G401.6 (cell line): ENCODE results near the gene UBB.
"Not testable (repeated sequence)": the region's sequence is repeated elsewhere in the genome, so short reads cannot be mapped to it uniquely, and the experiment has no call there.

ENCODE experiments used
- FAIRE-seq: peaks from 2 replicates; lab custom pipeline; 2012; peaks lifted over from hg19 to GRCh38; lab: Jason Lieb, UNC

UBB gene

DNA sequence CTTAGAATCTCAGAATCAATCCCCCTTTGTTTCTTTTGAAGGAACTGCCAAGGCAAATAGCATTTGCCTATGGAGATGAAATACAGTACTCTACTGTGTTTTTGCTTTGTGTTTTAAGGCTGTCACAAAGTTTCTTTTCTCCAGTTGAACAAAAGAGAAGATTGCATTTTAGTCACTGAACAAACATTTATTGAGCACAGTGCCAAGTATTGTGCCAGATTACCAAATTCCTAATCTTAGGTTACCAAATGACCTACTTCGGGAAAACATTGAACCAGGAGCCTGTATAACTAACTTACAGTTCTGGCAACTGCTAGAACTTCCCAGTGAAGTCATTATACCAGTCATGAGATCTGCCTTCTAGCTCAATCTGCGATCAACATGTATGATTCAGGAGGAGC lies 3.0 kb upstream of the UBB start:
- FAIRE-seq: no peak

DNA sequence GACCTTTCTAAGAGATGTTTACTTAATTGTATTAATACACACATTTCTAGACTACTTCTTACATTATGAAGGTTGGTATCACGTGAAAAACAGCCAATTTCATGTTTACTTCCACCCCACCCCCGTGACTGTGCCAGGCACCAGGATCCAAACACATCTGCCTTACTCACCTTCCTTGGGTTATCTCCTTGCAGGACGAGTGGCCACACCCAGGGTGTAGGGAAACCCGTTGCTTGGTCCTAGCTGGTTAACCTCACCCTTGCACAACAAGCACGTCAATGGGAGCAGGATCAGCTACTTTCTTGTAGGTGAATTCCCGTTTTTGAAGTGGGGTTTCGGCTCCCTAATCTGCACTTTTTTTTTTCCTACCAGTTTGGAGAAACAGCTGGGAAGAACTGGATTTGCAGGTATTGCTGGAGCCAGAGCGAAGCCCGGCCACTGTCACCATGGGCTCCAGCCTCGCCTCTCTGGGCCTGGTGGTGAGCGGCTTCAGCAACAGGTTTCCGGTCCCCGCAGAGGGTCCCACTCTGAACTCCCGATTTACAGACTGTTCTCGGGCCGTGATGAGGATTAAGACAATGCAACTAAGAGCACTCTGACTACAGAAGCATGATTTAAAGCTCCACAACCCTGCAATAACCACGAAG lies 2.1 kb upstream of the UBB start:
- FAIRE-seq: no peak

DNA sequence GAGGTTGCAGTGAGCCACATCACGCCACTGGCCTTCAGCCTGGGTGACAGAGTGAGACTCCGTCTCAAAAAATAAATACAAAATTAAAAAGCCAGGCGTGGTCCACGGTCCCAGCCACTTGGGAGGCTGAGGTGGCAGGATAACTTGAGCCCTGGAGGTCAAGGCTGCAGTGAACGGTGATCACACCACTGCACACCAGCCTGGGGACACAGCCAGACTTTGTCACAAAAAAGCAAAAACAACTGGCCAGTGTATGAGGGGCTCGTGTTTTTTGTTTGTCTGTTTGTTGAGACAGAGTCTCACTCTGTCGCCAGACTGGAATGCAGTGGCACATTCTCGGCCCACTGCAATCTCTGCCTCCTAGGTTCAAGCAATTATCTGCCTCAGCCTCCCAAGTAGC lies 1.2 kb upstream of the UBB start:
- no peak for FAIRE-seq

DNA sequence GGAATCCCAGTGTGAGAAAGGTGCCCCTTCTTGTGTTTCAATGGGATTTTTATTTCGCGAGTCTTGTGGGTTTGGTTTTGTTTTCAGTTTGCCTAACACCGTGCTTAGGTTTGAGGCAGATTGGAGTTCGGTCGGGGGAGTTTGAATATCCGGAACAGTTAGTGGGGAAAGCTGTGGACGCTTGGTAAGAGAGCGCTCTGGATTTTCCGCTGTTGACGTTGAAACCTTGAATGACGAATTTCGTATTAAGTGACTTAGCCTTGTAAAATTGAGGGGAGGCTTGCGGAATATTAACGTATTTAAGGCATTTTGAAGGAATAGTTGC lies 567 bp downstream of the UBB start:
- FAIRE-seq: no peak

DNA sequence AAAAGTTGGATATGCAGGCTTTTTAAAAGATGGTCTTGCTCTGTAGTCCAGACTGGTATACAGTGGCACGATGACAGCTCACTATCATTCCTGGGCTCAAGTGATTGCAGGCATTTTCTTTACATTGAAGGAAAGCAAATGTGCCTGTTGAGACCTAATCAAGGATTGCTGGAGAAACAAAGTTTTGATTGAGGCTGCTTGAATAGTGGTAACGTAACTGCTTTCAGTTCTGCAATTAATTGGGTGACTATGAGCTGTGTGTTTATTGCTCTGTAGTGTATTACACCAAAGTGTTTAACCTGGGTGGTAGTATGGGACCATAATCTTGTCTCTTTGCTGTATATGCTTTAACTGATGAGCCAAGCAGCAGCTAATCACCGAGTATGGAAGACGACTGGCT lies 2.3 kb downstream of the UBB start:
- FAIRE-seq: no peak

DNA sequence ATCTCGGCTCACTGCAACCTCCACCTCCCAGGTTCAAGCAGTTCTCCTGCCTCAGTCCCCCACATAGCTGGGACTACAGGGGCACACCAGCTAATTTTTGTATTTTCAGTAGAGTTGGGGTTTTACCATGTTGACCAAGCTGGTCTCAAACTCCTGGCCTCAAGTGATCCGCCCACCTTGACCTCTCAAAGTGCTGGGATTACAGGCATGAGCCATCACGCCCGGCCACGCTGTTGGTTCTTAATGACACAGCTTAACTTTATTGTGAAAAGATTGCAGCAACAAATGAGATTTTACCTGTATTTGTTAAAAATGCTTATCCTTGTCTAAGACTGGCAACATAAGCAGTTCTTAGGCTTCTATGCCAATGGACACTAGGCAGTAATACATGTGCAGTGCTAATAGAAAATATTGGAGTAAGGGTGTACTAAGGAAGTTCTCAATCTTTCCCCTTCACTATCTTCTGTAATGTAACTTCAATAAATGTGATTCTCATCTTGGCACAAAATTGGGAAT lies 2.9 kb downstream of the UBB start:
- no peak for FAIRE-seq

DNA sequence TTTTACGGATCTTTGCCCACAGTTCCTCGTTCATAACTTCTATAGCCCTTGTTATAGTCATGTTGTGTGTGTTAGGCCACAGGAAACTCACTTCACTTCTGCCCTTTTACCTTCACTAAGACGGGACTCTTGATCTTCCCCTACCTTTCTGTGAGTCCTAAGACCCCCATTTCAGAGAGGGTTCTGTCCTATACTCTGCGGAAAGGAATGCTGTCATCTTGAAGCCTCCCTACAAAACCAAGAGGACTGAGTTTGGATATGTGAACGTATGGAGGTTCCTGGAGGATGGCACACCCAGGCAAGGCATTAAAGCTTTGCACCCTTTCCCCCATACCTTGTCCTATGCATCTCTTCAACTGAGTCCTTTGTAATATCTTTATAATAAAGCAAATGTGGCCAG lies 3.7 kb downstream of the UBB start:
- FAIRE-seq: no peak

DNA sequence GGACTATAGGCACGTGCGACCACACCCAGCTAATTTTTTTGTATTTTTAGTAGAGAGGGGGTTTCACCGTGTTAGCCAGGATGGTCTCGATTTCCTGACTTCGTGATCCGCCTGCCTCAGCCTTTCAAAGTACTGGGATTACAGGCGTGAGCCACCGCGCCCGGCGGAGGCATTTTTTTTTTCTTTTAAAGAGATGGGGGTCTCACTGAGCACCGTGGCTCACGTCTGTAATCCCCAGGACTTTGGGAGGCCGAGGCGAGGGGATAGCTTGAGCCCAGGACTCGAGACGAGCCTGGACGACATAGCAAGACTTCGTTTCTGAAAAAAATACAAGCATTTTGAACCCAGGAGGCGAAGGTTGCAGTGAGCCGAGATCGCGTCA lies 5.2 kb downstream of the UBB start:
- not testable (repeated sequence) for FAIRE-seq

DNA sequence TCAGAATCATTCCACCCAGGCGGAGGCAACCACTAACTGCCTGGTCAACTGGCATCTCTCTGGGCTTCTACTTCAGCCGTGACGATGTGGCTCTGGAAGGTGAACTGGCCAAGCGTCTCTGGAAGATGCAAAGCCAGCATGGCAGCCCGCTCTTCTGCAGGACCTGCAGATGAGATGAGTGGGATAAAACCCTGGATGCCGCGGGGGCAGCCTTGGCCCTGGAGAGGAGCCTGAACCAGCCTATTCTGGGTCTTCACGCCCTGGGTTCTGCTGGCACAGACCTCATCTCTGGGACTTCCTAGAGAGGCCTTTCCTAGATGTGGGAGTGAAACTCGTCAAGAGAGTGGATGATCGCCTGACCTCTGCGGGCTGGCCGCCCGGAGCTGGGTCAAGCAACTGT lies 10.6 kb downstream of the UBB start:
- no peak for FAIRE-seq

DNA sequence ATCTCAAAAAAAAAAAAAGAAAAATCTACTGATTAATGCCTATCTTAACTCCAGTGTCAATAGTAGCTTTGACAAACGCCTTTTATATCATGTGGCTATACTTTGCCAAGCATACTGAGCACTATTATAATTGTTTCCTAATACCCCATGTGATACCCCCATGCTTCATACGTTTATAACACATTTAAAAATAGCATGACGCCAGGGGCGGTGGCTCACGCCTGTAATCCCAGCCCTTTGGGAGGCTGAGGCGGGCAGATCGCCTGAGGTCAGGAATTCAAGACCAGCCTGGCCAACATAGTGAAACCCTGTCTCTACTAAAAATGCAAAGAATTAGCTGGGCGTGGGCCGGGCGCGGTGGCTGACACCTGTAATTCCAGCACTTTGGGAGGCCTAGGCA lies 11.6 kb downstream of the UBB start:
- FAIRE-seq: not testable (repeated sequence)

DNA sequence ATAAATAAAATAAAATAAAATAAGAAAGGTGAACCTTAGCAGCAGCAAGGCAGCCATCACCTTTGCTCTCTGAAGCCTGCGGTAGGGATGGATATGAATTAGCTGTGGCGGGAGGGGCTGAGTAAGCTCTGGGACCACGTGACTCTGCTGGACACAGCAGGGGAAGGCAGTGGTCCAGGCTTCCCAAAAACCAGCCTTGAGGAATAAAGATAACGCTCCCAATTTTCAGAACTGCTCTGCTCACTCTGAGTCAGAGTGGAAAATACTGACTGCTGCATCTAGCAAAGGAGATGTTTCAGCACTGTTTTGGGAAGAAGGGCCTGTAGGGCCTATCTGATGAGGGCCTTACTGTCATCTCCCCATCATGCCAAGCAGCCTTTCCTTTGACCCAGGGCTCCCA lies 15.0 kb downstream of the UBB start:
- FAIRE-seq: not testable (repeated sequence)

DNA sequence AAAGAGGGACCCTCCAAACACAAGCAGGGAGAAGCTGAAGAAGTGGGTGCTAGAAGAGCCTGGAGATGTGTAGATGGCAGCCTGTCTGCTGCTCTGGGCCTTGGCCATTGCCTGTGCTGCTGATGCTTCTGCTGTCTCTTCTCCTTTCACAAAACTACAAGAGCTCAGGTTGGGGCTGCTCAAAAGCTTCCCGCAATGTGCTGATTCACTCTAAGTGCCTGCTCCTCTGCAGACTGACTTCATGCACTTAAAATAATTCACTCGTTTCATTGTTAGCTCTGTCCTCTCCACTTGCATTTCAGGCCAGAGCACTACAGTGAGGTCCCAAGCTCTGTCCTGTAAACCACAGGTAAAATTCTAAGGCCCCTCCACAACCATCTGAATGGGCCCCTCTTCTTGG lies 15.8 kb downstream of the UBB start:
- FAIRE-seq: not testable (repeated sequence)

DNA sequence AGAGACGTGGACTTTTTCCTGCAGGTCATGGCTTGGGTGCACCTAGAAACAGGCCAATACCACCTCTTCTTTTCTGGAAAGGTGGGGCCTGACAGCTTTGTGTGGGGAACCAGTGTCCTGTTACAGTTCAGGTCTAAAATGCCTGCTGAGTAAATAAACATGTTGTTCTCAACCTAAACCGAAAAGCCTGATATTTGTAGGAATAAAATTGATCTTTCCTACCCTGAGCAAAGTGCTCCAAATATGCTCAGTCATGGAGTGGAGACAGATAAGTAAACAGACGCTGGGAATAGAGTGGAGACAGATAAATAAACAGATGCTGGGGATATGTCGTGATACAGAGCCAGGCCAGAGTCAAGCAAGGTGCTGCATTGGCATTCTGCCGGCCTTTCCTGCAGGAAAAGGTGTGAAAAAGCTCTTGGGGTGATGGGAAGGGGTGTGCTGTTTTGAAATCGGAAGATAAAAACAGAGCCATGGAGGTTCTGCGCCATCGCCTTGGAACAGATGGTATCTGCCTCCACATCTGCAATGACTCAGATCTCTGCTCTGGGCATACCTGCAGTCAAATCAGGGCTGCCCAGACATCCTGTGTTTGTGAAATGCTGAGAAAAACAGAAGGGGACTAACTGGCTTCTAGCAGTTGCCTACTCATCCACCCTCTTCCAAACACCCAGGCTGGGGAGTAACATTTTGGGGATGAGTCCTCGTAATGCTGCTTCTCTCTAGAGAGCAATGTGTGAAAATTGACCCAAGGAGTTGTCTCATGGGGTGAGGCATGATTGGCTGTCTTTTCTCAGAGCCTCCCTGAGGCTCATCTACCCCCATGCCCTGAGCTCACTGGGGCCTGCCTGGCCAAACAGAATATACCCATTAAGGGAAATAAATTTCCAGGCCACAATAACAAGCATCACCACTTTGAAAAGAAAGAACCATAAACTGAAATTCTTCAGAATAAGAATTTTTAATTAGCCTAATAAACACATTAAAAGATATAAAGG lies 17.7 kb downstream of the UBB start:
- no peak for FAIRE-seq

DNA sequence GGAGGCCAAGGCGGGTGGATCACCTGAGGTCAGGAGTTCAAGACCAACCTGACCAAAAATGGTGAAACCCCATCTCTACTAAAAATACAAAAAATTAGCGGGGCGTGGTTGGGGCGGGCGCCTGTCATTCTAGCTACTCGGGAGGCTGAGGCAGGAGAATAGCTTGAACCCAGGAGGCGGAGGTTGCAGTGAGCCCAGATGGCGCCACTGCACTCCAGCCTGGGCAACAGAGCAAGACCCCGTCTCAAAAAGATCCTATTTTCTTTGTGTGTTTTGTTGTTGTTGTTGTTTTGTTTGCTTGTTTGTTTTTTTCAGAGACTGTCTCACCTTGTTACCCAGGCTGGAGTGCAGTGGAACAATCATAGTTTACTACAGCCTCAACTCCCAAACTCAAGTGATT lies 23.0 kb downstream of the UBB start:
- not testable (repeated sequence) for FAIRE-seq

DNA sequence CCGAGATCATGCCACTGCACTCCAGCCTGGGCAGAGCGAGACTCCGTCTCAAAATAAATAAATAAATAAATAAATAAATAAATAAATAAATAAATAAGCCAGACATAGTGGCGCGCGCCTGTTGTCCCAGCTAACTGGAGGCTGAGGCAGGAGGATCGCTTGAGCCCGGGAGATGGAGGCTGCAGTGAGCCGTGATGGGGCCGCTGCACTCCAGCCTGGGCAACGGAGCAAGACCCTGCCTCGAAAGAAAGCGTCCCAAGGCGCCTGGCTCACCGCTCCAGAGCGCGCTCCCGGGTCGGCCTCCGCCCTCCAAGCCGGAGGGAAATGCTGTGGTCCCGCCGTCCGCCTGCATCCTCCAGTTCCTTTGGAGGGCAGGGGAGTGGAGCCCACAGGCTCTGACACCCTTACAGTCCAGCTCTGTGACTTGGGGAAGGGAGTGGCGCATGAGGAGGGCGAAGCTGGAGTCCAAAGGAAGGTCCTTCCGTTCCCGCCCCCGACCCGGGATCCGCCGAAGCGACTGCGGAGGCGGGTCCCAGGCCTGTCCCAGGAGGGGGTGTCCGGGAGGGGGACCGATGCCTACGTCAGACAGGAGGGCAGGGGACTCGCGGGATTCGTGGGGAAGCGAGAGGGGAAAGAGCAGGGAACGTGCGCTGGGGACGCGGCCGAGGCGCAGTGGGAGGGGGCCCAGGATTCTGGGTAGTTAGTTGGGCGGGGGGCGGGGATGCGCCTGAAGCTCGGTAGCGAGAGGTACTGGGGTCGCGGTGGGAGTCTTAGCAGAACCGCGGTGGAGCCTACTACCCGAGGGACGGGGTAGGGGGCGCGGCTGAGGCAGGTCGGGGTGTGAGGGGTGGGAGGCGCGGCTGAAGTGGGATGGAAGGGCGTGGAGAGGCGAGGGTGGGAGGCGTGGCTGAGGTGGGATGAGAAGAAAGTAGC lies 26.1 kb downstream of the UBB start:
- no peak for FAIRE-seq

DNA sequence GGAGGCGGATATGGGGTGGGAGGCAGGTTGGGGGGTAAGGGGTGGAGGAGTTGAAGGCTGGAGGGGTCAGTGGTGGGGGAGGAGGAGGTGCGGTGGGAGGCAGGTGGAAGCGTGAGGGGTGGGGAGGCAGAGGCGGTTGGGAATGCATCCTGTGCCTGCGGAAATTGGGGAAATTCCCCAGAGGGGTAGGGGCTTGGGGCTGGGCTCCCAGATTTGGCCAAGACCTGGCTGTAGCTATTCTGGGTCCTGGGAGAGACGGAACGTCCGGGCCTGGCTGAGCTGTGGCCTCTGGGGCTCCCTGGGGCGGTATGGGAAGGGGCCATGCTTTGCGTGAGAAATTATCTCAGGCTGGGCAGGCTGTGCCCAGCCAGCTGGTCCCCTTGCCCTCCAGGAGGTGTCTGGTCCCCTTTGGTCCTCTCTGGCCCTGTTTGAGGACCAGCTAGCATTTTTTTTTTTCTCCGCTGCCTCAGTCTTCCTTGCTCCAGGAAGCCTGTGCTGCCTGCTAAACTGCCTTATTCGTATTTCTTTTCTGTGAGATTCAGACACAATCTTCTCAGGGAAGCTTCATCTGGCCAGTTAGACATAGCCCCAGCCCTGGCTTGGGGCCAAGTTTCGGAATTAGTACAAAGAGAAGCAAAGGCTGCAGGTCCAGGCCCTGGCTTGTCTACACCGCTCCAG lies 27.2 kb downstream of the UBB start:
- FAIRE-seq: peak; percentile 68

DNA sequence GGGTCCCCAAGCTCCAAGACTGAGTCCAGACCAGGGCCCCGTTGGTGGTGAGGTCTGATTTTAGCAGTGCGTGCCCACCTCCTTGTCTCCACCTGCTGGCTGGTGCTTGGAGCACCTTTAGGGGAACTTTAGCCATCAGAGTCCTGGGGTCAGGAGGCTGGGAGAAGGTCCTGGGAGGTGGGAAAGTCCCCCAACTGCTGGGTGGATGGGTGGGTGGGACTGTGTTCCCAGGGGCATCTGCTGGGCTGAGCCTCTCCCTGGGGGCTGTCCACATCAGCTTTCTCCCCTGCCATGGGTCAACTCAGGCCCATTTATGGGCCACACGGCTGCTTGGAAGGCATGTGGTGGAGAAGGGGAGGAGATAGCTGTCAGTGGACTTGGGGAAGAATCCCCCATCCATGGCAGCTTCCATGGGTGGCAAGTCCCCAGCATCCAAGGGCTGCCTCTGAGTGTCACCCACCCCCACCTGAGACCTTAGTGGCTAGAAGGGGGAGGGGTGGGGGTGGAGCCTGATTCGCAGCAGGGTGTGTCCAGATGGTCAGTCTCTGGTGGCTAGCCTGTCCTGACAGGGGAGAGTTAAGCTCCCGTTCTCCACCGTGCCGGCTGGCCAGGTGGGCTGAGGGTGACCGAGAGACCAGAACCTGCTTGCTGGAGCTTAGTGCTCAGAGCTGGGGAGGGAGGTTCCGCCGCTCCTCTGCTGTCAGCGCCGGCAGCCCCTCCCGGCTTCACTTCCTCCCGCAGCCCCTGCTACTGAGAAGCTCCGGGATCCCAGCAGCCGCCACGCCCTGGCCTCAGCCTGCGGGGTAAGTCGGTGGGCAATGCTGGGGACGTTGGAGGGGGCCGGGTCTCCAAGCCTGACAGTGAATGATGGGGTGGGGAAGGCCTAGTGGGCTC lies 34.4 kb downstream of the UBB start, which contains the start of gene TRPV2:
Gene TRPV2 (plus strand): TSS at position 541 of the 894 bp plus-strand sequence. CDS start 2,098 bp downstream, outside the sequence.
- FAIRE-seq: no peak

DNA sequence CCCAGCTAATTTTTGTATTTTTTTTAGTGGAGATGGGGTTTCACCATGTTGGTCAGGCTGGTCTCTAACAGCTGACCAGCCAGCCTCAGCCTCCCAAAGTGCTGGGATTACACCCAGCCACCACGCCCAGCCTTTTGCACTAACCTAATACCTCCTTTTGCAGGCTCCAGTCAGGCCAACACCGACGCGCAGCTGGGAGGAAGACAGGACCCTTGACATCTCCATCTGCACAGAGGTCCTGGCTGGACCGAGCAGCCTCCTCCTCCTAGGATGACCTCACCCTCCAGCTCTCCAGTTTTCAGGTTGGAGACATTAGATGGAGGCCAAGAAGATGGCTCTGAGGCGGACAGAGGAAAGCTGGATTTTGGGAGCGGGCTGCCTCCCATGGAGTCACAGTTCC lies 36.5 kb downstream of the UBB start:
- no peak for FAIRE-seq

DNA sequence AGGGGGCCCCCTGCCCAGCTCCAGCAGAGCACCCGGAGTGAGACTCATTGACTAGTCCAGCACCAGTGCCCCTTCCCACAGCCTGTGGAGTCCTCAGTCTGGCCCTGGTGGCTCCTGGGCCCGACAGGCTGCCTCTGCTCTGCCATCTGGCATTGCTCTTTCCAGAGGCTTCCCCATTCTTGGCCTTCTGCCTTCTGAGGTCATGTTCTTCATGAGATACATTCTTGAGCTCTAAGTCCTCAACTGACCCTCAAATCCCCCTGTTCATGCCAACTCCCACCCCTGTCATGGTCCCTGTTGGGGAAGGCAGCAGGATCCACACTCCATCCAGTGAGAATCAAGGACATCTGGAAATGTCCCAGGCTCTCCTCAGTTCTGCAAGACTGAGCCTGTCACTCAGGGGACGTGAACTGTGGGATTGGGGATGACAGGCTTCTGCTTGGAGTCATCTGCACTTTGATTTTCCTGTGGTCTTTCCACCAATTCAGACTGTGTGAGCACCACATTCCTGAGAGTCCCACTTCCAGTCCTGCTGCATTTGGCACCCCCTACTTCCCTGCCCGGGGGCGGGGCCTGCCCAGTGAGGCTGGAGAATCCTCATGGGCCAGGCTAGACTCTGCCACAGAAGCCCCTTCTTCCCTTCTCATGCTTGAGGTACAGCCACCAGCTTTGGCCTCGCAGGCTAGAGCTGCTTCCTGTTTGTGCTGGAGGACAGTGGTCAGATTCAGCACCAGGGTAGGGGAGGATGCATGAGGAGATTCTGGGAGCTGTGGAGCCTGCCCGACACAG lies 37.2 kb downstream of the UBB start:
- no peak for FAIRE-seq

DNA sequence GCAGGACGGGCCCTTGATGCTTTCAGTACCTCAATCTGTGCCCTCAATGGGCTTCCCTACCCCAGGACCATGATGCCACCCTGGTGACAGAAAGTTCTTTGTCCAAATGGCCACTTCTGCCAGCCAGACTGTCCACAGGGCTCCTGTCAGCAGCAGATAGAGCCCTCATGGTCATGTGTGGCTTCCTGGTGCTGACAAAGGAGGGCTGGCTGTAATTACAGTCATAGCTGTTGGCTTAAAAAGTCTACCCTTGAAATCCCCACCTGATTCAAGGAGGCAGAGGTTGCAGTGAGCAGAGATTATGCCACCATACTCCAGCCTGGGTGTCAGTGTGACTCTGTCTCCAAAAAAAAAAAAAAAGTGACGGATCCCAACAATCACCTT lies 37.8 kb downstream of the UBB start:
- FAIRE-seq: no peak
